ENCODE results near the gene PRRX1.

PRRX1 gene

GRCh38 chr1:170665629-170666028 lies 1.7 kb downstream of the PRRX1 start:
- H3K4me3 ChIP-seq (ENCODE audit: low read depth, low read length): no peak overlapping the region; the same call in 1 of the 2 replicates

GRCh38 chr1:170666541-170667254 lies 2.8 kb downstream of the PRRX1 start:
- Histone ChIP-seq H3K9me3 (ENCODE audit: control insufficient read depth, insufficient read depth, low read length) (no peaks in the 10 kb centered on the region), H3K27ac (ENCODE audit: low read depth, low read length) (no peak overlapping the region), H3K4me3 (ENCODE audit: low read depth, low read length) (peak overlapping the region; percentile 28; the same call in 1 of the 2 replicates), H3K36me3 (ENCODE audit: control insufficient read depth, insufficient read depth, low read length) (no peaks in the 10 kb centered on the region), H3K4me1 (ENCODE audit: control insufficient read depth, insufficient read depth, low read length) (peaks cover 38% of the 10 kb centered on the region), H3K9ac (ENCODE audit: low read depth, low read length) (no peak overlapping the region), H3K27me3 (ENCODE audit: control insufficient read depth, insufficient read depth, low read length) (peaks cover 100% of the 10 kb centered on the region)

More at GRCh38 chr1:170665629-170666028, 1.7 kb downstream of the PRRX1 start:
- Histone ChIP-seq H3K9ac (ENCODE audit: low read depth, low read length) (no peak overlapping the region), H3K36me3 (ENCODE audit: control insufficient read depth, insufficient read depth, low read length) (no peaks in the 10 kb centered on the region), H3K27me3 (ENCODE audit: control insufficient read depth, insufficient read depth, low read length) (peaks cover 99% of the 10 kb centered on the region), H3K4me1 (ENCODE audit: control insufficient read depth, insufficient read depth, low read length) (peaks cover 44% of the 10 kb centered on the region), H3K27ac (ENCODE audit: low read depth, low read length) (no peak overlapping the region), H3K9me3 (ENCODE audit: control insufficient read depth, insufficient read depth, low read length) (no peaks in the 10 kb centered on the region)

- Histone ChIP-seq H3K9me3 (ENCODE audit: control insufficient read depth, insufficient read depth, low read length) (no peaks in the 10 kb centered on the region), H3K4me3 (ENCODE audit: low read depth, low read length) (peak overlapping the region; percentile 41), H3K4me1 (ENCODE audit: control insufficient read depth, insufficient read depth, low read length) (peaks cover 36% of the 10 kb centered on the region), H3K9ac (ENCODE audit: low read depth, low read length) (no peak overlapping the region), H3K27ac (ENCODE audit: low read depth, low read length) (no peak overlapping the region), H3K27me3 (ENCODE audit: control insufficient read depth, insufficient read depth, low read length) (peaks cover 100% of the 10 kb centered on the region), H3K36me3 (ENCODE audit: control insufficient read depth, insufficient read depth, low read length) (no peaks in the 10 kb centered on the region)
These were observed 4.5 kb downstream of the PRRX1 start for GRCh38 chr1:170668209-170669106.

GRCh38 chr1:170669107-170669445 lies 5.1 kb downstream of the PRRX1 start:
- no peak overlapping the region for H3K9ac ChIP-seq (ENCODE audit: low read depth, low read length)
- no peaks in the 10 kb centered on the region for H3K9me3 ChIP-seq (ENCODE audit: control insufficient read depth, insufficient read depth, low read length)
- H3K27ac ChIP-seq (ENCODE audit: low read depth, low read length): no peak overlapping the region
- peaks cover 100% of the 10 kb centered on the region for H3K27me3 ChIP-seq (ENCODE audit: control insufficient read depth, insufficient read depth, low read length)
- H3K4me1 ChIP-seq (ENCODE audit: control insufficient read depth, insufficient read depth, low read length): peaks cover 32% of the 10 kb centered on the region
- H3K4me3 ChIP-seq (ENCODE audit: low read depth, low read length): no peak overlapping the region; the same call in 1 of the 2 replicates
- H3K36me3 ChIP-seq (ENCODE audit: control insufficient read depth, insufficient read depth, low read length): no peaks in the 10 kb centered on the region

- Histone ChIP-seq H3K36me3 (ENCODE audit: control insufficient read depth, insufficient read depth, low read length) (no peaks in the 10 kb centered on the region), H3K9me3 (ENCODE audit: control insufficient read depth, insufficient read depth, low read length) (no peaks in the 10 kb centered on the region), H3K4me3 (ENCODE audit: low read depth, low read length) (no peak overlapping the region), H3K4me1 (ENCODE audit: control insufficient read depth, insufficient read depth, low read length) (peaks cover 32% of the 10 kb centered on the region), H3K27me3 (ENCODE audit: control insufficient read depth, insufficient read depth, low read length) (peaks cover 94% of the 10 kb centered on the region), H3K27ac (ENCODE audit: low read depth, low read length) (no peak overlapping the region), H3K9ac (ENCODE audit: low read depth, low read length) (no peak overlapping the region)
These were observed 5.9 kb downstream of the PRRX1 start for GRCh38 chr1:170669586-170670530.

GRCh38 chr1:170670802-170671628 lies 7.1 kb downstream of the PRRX1 start:
- peaks cover 83% of the 10 kb centered on the region for H3K27me3 ChIP-seq (ENCODE audit: control insufficient read depth, insufficient read depth, low read length)

GRCh38 chr1:170671629-170671963 lies 7.7 kb downstream of the PRRX1 start:
- Histone ChIP-seq H3K9me3 (ENCODE audit: control insufficient read depth, insufficient read depth, low read length) (no peaks in the 10 kb centered on the region), H3K36me3 (ENCODE audit: control insufficient read depth, insufficient read depth, low read length) (no peaks in the 10 kb centered on the region), H3K4me1 (ENCODE audit: control insufficient read depth, insufficient read depth, low read length) (peaks cover 24% of the 10 kb centered on the region), H3K9ac (ENCODE audit: low read depth, low read length) (no peak overlapping the region), H3K27ac (ENCODE audit: low read depth, low read length) (no peak overlapping the region), H3K27me3 (ENCODE audit: control insufficient read depth, insufficient read depth, low read length) (peaks cover 77% of the 10 kb centered on the region), H3K4me3 (ENCODE audit: low read depth, low read length) (no peak overlapping the region)

More at GRCh38 chr1:170670802-170671628, 7.1 kb downstream of the PRRX1 start:
- Histone ChIP-seq H3K27ac (ENCODE audit: low read depth, low read length) (no peak overlapping the region), H3K36me3 (ENCODE audit: control insufficient read depth, insufficient read depth, low read length) (no peaks in the 10 kb centered on the region), H3K9ac (ENCODE audit: low read depth, low read length) (no peak overlapping the region), H3K4me3 (ENCODE audit: low read depth, low read length) (peak overlapping the region; percentile 32), H3K9me3 (ENCODE audit: control insufficient read depth, insufficient read depth, low read length) (no peaks in the 10 kb centered on the region), H3K4me1 (ENCODE audit: control insufficient read depth, insufficient read depth, low read length) (peaks cover 27% of the 10 kb centered on the region)

- no peak overlapping the region for H3K9ac ChIP-seq (ENCODE audit: low read depth, low read length)
- no peak overlapping the region for H3K4me3 ChIP-seq (ENCODE audit: low read depth, low read length)
- H3K4me1 ChIP-seq (ENCODE audit: control insufficient read depth, insufficient read depth, low read length): peaks cover 18% of the 10 kb centered on the region
- H3K36me3 ChIP-seq (ENCODE audit: control insufficient read depth, insufficient read depth, low read length): no peaks in the 10 kb centered on the region
- H3K9me3 ChIP-seq (ENCODE audit: control insufficient read depth, insufficient read depth, low read length): no peaks in the 10 kb centered on the region
- H3K27ac ChIP-seq (ENCODE audit: low read depth, low read length): no peak overlapping the region
- H3K27me3 ChIP-seq (ENCODE audit: control insufficient read depth, insufficient read depth, low read length): peaks cover 70% of the 10 kb centered on the region
These were observed 8.4 kb downstream of the PRRX1 start for GRCh38 chr1:170672316-170672715.

- H3K27me3 ChIP-seq (ENCODE audit: control insufficient read depth, insufficient read depth, low read length): peaks cover 51% of the 10 kb centered on the region
- H3K4me3 ChIP-seq (ENCODE audit: low read depth, low read length): no peak overlapping the region
- H3K36me3 ChIP-seq (ENCODE audit: control insufficient read depth, insufficient read depth, low read length): no peaks in the 10 kb centered on the region
- no peak overlapping the region for H3K9ac ChIP-seq (ENCODE audit: low read depth, low read length)
- no peaks in the 10 kb centered on the region for H3K4me1 ChIP-seq (ENCODE audit: control insufficient read depth, insufficient read depth, low read length)
- no peak overlapping the region for H3K27ac ChIP-seq (ENCODE audit: low read depth, low read length)
- no peaks in the 10 kb centered on the region for H3K9me3 ChIP-seq (ENCODE audit: control insufficient read depth, insufficient read depth, low read length)
These were observed 10.3 kb downstream of the PRRX1 start for GRCh38 chr1:170674239-170674638.

GRCh38 chr1:170674986-170675385 lies 11.1 kb downstream of the PRRX1 start:
- H3K27ac ChIP-seq (ENCODE audit: low read depth, low read length): no peak overlapping the region
- no peak overlapping the region for H3K4me3 ChIP-seq (ENCODE audit: low read depth, low read length)
- H3K36me3 ChIP-seq (ENCODE audit: control insufficient read depth, insufficient read depth, low read length): no peaks in the 10 kb centered on the region
- H3K27me3 ChIP-seq (ENCODE audit: control insufficient read depth, insufficient read depth, low read length): peaks cover 43% of the 10 kb centered on the region
- no peaks in the 10 kb centered on the region for H3K4me1 ChIP-seq (ENCODE audit: control insufficient read depth, insufficient read depth, low read length)
- no peak overlapping the region for H3K9ac ChIP-seq (ENCODE audit: low read depth, low read length)
- H3K9me3 ChIP-seq (ENCODE audit: control insufficient read depth, insufficient read depth, low read length): no peaks in the 10 kb centered on the region
